GM19463 (cell line): ENCODE results near the gene HES2.
"Not testable (repeated sequence)": the region's sequence is repeated elsewhere in the genome, so short reads cannot be mapped to it uniquely, and the experiment has no call there.

ENCODE experiments used
- ATAC-seq: cut with Tn5 transposase; IDR thresholded peaks from one replicate; pipeline ENCODE4 v1.9.1; 2021; ENCODE audit warnings: mild to moderate bottlenecking, moderate library complexity; ENCODE audit not compliant: unreplicated experiment

The HES2 gene

GRCh38 chr1:6437012-6437700 is 17.4 kb upstream of the HES2 start:
- not testable (repeated sequence) for ATAC-seq

- not testable (repeated sequence) for ATAC-seq
Measured at GRCh38 chr1:6436277-6436676, 16.6 kb upstream of the HES2 start.

GRCh38 chr1:6435547-6435946 is 15.8 kb upstream of the HES2 start:
- ATAC-seq: no peak

- no peak for ATAC-seq
Measured at GRCh38 chr1:6435129-6435528, 15.4 kb upstream of the HES2 start.

- no peak for ATAC-seq
Measured at GRCh38 chr1:6434186-6434585, 14.5 kb upstream of the HES2 start.

- not testable (repeated sequence) for ATAC-seq
Measured at GRCh38 chr1:6431645-6432579, 12.2 kb upstream of the HES2 start.

GRCh38 chr1:6429660-6430411 is 10.1 kb upstream of the HES2 start:
- not testable (repeated sequence) for ATAC-seq

- not testable (repeated sequence) for ATAC-seq
Measured at GRCh38 chr1:6428453-6428852, 8.7 kb upstream of the HES2 start.

GRCh38 chr1:6427441-6428390 is 8.0 kb upstream of the HES2 start:
- no peak for ATAC-seq

GRCh38 chr1:6426972-6427350 is 7.2 kb upstream of the HES2 start:
- no peak for ATAC-seq

- no peak for ATAC-seq
Measured at GRCh38 chr1:6426277-6426971, 6.7 kb upstream of the HES2 start.

- no peak for ATAC-seq
Measured at GRCh38 chr1:6425658-6426057, 5.9 kb upstream of the HES2 start.

- ATAC-seq: no peak
Measured at GRCh38 chr1:6424619-6425593, 5.2 kb upstream of the HES2 start, which contains the start of gene ESPN. ESPN (plus strand) TSS chr1:6424776; CDS start chr1:6424956, 180 bp downstream.

GRCh38 chr1:6424000-6424565 is 4.4 kb upstream of the HES2 start:
- no peak for ATAC-seq

GRCh38 chr1:6423321-6423999 is 3.7 kb upstream of the HES2 start:
- no peak for ATAC-seq

- ATAC-seq: no peak
Measured at GRCh38 chr1:6421266-6421665, 1.5 kb upstream of the HES2 start.

- ATAC-seq: no peak
Measured at GRCh38 chr1:6420454-6421042, 829 bp upstream of the HES2 start.
